22Rv1 (cell line): Measurements from ENCODE around the gene GGNBP2.

Source experiments
- ZFX ChIP-seq: fragments of 450-650 bp; IDR thresholded peaks from 2 replicates; pipeline ENCODE4 v1.6.1; 2017; ENCODE audit warnings: antibody characterized with exemption, borderline replicate concordance
- TF ChIP-seq, protein P1 (sequence below): fragments of 450-650 bp; IDR thresholded peaks from 2 replicates; pipeline ENCODE4 v1.5.1; 2017; ENCODE audit warnings: mild to moderate bottlenecking

DNA sequence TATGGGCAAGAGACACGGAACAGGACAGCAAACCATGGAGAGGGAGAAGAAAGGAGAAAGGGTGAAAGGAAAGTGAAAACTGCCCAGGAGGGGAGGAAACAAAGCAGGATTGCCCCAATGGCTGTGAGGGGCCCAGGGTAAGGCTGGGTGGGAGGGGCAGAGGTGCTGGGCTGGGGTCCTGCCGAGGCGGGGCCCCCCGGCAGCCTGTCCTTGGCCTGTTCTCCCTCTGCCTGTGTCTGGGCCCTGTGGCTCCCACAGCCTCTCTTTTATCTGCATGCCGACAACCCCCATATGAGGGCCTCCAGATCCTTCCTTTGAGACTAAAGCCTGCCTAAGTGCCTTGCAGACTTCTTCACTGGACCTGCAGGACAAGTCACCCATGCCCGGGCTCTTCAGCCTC lies 42.8 kb upstream of the GGNBP2 start:
- TF ChIP-seq, protein P1, sequence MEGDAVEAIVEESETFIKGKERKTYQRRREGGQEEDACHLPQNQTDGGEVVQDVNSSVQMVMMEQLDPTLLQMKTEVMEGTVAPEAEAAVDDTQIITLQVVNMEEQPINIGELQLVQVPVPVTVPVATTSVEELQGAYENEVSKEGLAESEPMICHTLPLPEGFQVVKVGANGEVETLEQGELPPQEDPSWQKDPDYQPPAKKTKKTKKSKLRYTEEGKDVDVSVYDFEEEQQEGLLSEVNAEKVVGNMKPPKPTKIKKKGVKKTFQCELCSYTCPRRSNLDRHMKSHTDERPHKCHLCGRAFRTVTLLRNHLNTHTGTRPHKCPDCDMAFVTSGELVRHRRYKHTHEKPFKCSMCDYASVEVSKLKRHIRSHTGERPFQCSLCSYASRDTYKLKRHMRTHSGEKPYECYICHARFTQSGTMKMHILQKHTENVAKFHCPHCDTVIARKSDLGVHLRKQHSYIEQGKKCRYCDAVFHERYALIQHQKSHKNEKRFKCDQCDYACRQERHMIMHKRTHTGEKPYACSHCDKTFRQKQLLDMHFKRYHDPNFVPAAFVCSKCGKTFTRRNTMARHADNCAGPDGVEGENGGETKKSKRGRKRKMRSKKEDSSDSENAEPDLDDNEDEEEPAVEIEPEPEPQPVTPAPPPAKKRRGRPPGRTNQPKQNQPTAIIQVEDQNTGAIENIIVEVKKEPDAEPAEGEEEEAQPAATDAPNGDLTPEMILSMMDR: no peak
- no peak for TF ChIP-seq ZFX
